Putamen (tissue), 1 donor: ENCODE measurements around the gene RGS4.

Source experiments
- DNase-seq: peaks from one replicate; pipeline ENCODE4 v3.0.0-alpha.2; 2016; ENCODE audit warnings: low spot score

The RGS4 gene

GRCh38 chr1:163102590-163102989 lies 33.4 kb downstream of the RGS4 start:
- no peak for DNase-seq

DNA sequence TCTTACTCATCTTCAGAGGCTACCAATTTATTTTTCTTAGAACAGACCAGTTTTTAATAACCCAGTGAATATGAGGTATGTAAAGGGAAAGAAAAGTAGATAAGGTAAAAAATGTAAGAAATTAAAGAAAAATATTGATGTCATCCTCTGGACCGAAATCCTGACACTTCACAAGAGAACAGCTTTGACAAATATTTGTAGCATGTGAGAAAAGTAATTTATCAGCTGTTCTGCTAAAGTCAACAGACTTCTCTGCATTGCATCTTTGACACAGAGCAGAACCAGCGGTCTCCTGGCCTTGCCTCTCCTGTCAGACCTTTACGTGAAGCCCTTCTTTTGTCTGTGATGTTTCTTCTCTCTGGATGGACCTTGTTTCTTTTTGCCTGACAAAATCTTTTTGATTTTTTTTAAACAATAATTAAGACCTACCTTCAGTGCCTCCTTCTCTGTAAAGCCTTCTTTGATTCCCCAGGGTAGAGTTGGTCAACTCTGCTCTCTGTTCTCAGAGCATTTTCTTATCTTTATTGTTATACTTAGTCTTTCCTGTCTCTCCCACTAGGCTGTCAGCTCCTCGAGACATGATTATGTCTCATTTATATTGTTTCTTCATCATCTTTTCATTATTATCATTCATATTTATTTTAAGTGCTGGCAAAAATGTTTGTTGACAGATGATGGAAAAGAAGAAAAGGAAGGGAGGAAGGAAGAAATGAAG lies 35.4 kb downstream of the RGS4 start:
- no peak for DNase-seq

DNA sequence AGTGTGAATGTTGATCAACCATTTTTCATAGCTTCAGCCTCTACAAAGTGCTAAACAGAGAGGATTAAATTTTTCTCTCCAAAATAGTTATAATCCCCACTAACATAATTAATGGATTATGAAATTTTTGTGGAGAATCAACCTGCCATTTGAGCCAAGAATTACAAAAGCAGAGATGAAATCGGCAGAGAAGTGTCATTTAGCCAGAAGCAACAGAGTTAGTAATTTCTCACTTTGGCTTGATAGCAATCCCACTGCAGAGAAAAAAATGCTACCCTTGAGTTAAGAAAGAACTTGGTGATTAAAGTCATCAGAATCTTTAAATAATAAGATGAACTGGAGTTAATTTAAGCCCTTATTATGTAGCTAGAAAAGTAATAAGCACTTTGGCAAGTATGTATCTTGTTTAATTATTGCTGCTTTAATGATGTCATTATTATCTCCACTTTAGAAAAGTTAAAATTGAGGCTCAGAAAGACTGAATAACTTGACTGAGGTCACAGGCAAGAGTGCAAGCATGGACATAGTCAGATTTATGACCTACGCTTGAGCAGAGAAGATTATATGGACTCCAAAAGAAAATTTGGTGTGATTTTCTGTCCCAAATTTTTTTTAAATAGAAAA lies 37.3 kb downstream of the RGS4 start:
- DNase-seq: no peak

GRCh38 chr1:163107655-163108054 lies 38.5 kb downstream of the RGS4 start:
- no peak for DNase-seq

DNA sequence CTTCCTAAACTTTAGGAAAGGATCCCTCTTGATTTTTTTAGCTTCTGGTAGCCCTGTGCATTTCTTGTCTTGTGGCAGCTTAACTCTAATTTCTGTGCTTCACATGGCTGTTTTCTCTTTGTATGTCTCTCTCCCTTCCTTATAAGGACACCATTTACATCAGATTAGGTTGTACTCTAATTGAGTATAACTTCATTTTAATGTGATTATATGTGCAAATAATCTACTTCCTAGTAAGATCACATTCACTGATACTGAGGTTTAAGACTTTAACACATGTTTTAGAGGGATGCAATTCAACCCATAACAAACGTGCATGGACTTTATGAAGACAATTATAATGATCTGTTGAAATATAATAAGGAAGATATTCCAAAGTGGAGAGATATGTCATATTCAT lies 46.7 kb downstream of the RGS4 start:
- DNase-seq: no peak

GRCh38 chr1:163119707-163120106 lies 50.5 kb downstream of the RGS4 start:
- DNase-seq: no peak

GRCh38 chr1:163120372-163120771 lies 51.2 kb downstream of the RGS4 start:
- DNase-seq: no peak

GRCh38 chr1:163124812-163125211 lies 55.7 kb downstream of the RGS4 start:
- no peak for DNase-seq
